Suppressor macrophage treated with lipopolysaccharide for 4 hours (primary cell): ENCODE results near the gene PYGM.

ENCODE experiments used
- DNase-seq: peaks from one replicate; pipeline ENCODE4 v3.0.0-alpha.2; 2020

Gene PYGM

GRCh38 chr11:64752175-64752970 is 7.4 kb downstream of the PYGM start:
- DNase-seq = no peak

GRCh38 chr11:64751580-64751979 is 8.2 kb downstream of the PYGM start:
- no peak for DNase-seq

GRCh38 chr11:64751136-64751535 is 8.6 kb downstream of the PYGM start:
- DNase-seq = no peak

GRCh38 chr11:64750361-64751054 is 9.3 kb downstream of the PYGM start:
- no peak for DNase-seq

GRCh38 chr11:64747961-64748665 is 11.7 kb downstream of the PYGM start:
- DNase-seq = no peak

- no peak for DNase-seq
These were observed 13.3 kb downstream of the PYGM start for GRCh38 chr11:64746486-64746885.

GRCh38 chr11:64745521-64746328 is 14.0 kb downstream of the PYGM start:
- DNase-seq = peak; percentile 54

GRCh38 chr11:64745189-64745520 is 14.6 kb downstream of the PYGM start:
- DNase-seq = peak; percentile 39

- no peak for DNase-seq
These were observed 15.1 kb downstream of the PYGM start for GRCh38 chr11:64744544-64745188.

- DNase-seq = peak; percentile 67
These were observed 15.9 kb downstream of the PYGM start, which contains the start of gene RASGRP2 for GRCh38 chr11:64743591-64744543. TSS of gene RASGRP2 (minus strand) at chr11:64744142. CDS start at chr11:64742866, 1,276 bp downstream.

GRCh38 chr11:64742889-64743590 is 16.7 kb downstream of the PYGM start:
- DNase-seq = peak; percentile 84

- peak; percentile 43 for DNase-seq
These were observed 17.5 kb downstream of the PYGM start for GRCh38 chr11:64742087-64742888.

GRCh38 chr11:64741375-64742086 is 18.2 kb downstream of the PYGM start:
- no peak for DNase-seq

GRCh38 chr11:64739871-64740270 is 19.9 kb downstream of the PYGM start:
- no peak for DNase-seq

GRCh38 chr11:64736654-64737053 is 23.1 kb downstream of the PYGM start:
- no peak for DNase-seq

- no peak for DNase-seq
These were observed 24.0 kb downstream of the PYGM start for GRCh38 chr11:64735725-64736259.

GRCh38 chr11:64734811-64735724 is 24.7 kb downstream of the PYGM start:
- peak; percentile 36 for DNase-seq
